Activated effector memory CD4-positive, alpha-beta T cell treated with anti-CD3 and anti-CD28 coated beads, Interleukin-2, amount 50 U/mL, for 16 hours (primary cell): ENCODE data around the gene CD2BP2.
A peak's percentile ranks its signal among the peaks of the same experiment; 100 is the strongest.
"Not testable (repeated sequence)": the region's sequence is repeated elsewhere in the genome, so short reads cannot be mapped to it uniquely, and the experiment has no call there.

ENCODE experiments used
- DNase-seq: peaks from one replicate; pipeline ENCODE4 v3.0.0-alpha.2; 2020

CD2BP2 gene

GRCh38 chr16:30355144-30355953, at the start of gene CD2BP2:
CD2BP2 (minus strand) TSS chr16:30355308; CDS start chr16:30354681, 627 bp downstream.
- peak; percentile 95 for DNase-seq

GRCh38 chr16:30401768-30402425, 46.8 kb upstream of the CD2BP2 start:
- DNase-seq, result no peak

- DNase-seq, result no peak
Observed at GRCh38 chr16:30399435-30400186, 44.5 kb upstream of the CD2BP2 start.

- no peak for DNase-seq
Observed at GRCh38 chr16:30398661-30399434, 43.7 kb upstream of the CD2BP2 start.

GRCh38 chr16:30397776-30398660, 42.9 kb upstream of the CD2BP2 start:
- no peak for DNase-seq

GRCh38 chr16:30397056-30397455, 41.9 kb upstream of the CD2BP2 start:
- DNase-seq, result no peak

GRCh38 chr16:30396627-30397026, 41.5 kb upstream of the CD2BP2 start:
- DNase-seq, result not testable (repeated sequence)

GRCh38 chr16:30395992-30396585, 41.0 kb upstream of the CD2BP2 start:
- no peak for DNase-seq

GRCh38 chr16:30395155-30395991, 40.3 kb upstream of the CD2BP2 start, which contains the start of gene ZNF48:
ZNF48 (plus strand) TSS chr16:30395420; CDS start chr16:30395795, 375 bp downstream.
- peak; percentile 84 for DNase-seq

GRCh38 chr16:30394592-30395154, 39.6 kb upstream of the CD2BP2 start:
- DNase-seq, result no peak

- DNase-seq, result no peak
Observed at GRCh38 chr16:30383521-30383920, 28.4 kb upstream of the CD2BP2 start.

GRCh38 chr16:30382111-30382881, 27.2 kb upstream of the CD2BP2 start, which contains the start of gene SEPTIN1:
SEPTIN1 (minus strand) TSS chr16:30382561; CDS start chr16:30382542, 19 bp downstream.
- peak; percentile 92 for DNase-seq

GRCh38 chr16:30381291-30382041, 26.4 kb upstream of the CD2BP2 start:
- DNase-seq, result peak; percentile 76

GRCh38 chr16:30380803-30381208, 25.7 kb upstream of the CD2BP2 start:
- DNase-seq, result no peak

- DNase-seq, result no peak
Observed at GRCh38 chr16:30380072-30380802, 25.1 kb upstream of the CD2BP2 start.

- DNase-seq, result no peak
Observed at GRCh38 chr16:30379158-30379783, 24.2 kb upstream of the CD2BP2 start.
